H9 (cell line): ENCODE results near the gene CDC37. TPM values are rescaled to one million over a fixed set of nuclear protein-coding genes. Genes with fewer than 3 reads are reported as not detected.

Experiments used
- DNase-seq: peaks from one replicate; pipeline ENCODE4 v3.0.0-alpha.2; 2017
- H2AFZ ChIP-seq: one replicate; pipeline ENCODE4 v1.6.1; 2013; ENCODE audit warnings: mild to moderate bottlenecking, low read length, control low read depth, moderate library complexity
- H2AK5ac ChIP-seq: 2 replicates; pipeline ENCODE4 v1.6.1; 2013; ENCODE audit warnings: low read length, control low read depth, mixed read lengths; ENCODE audit not compliant: insufficient read length
- H2BK120ac ChIP-seq: one replicate; pipeline ENCODE4 v1.6.1; 2013; ENCODE audit warnings: low read depth, mild to moderate bottlenecking, low read length, control low read depth, inconsistent platforms; ENCODE audit not compliant: poor library complexity, severe bottlenecking
- H2BK12ac ChIP-seq: 2 replicates; pipeline ENCODE4 v1.6.1; 2013; ENCODE audit warnings: low read length, control low read depth, mixed read lengths, low read depth; ENCODE audit not compliant: insufficient read length
- H2BK15ac ChIP-seq: 2 replicates; pipeline ENCODE4 v1.6.1; 2013; ENCODE audit warnings: low read depth, low read length, control low read depth
- H2BK20ac ChIP-seq: one replicate; pipeline ENCODE4 v1.6.1; 2013; ENCODE audit warnings: low read depth, mild to moderate bottlenecking, low read length, control low read depth, inconsistent platforms; ENCODE audit not compliant: poor library complexity, severe bottlenecking
- H2BK5ac ChIP-seq: 2 replicates; pipeline ENCODE4 v1.6.1; 2013; ENCODE audit warnings: low read length, control low read depth, mixed read lengths; ENCODE audit not compliant: insufficient read length
- H3K14ac ChIP-seq: 2 replicates; pipeline ENCODE4 v1.6.1; 2013; ENCODE audit warnings: low read length, control low read depth; ENCODE audit not compliant: insufficient read depth
- H3K18ac ChIP-seq: 2 replicates; pipeline ENCODE4 v1.6.1; 2013; ENCODE audit warnings: low read depth, mild to moderate bottlenecking, mixed read lengths, low read length, control low read depth; ENCODE audit not compliant: insufficient read length
- H3K23ac ChIP-seq: 2 replicates; pipeline ENCODE4 v1.6.1; 2013; ENCODE audit warnings: low read length, control low read depth, mixed read lengths, low read depth; ENCODE audit not compliant: insufficient read length
- H3K23me2 ChIP-seq: 2 replicates; pipeline ENCODE4 v1.6.1; 2013; ENCODE audit warnings: low read depth, mild to moderate bottlenecking, mixed read lengths, low read length, control low read depth; ENCODE audit not compliant: insufficient read length, poor library complexity, severe bottlenecking
- H3K27ac ChIP-seq: 2 replicates; pipeline ENCODE4 v1.5.1; 2013; ENCODE audit warnings: low read length, control low read depth, mixed read lengths, low read depth; ENCODE audit not compliant: insufficient read length
- H3K27me3 ChIP-seq: 2 replicates; pipeline ENCODE4 v1.6.1; 2013; ENCODE audit warnings: low read length, control low read depth, inconsistent platforms; ENCODE audit not compliant: insufficient read depth
- H3K4ac ChIP-seq: 2 replicates; pipeline ENCODE4 v1.6.1; 2013; ENCODE audit warnings: low read depth, mild to moderate bottlenecking, control low read depth, inconsistent platforms, low read length, moderate library complexity
- H3K4me1 ChIP-seq: 2 replicates; pipeline ENCODE4 v1.6.1; 2013; ENCODE audit warnings: low read length, control low read depth, inconsistent platforms; ENCODE audit not compliant: insufficient read depth
- H3K4me2 ChIP-seq: 2 replicates; pipeline ENCODE4 v1.6.1; 2013; ENCODE audit warnings: low read length, control low read depth, mixed read lengths; ENCODE audit not compliant: insufficient read length, insufficient read depth
- H3K56ac ChIP-seq: 2 replicates; pipeline ENCODE4 v1.6.1; 2013; ENCODE audit warnings: low read depth, mild to moderate bottlenecking, mixed read lengths, low read length, control low read depth; ENCODE audit not compliant: insufficient read length
- H3K79me1 ChIP-seq: 2 replicates; pipeline ENCODE4 v1.6.1; 2013; ENCODE audit warnings: low read depth, mild to moderate bottlenecking, moderate library complexity, low read length, control low read depth, inconsistent platforms; ENCODE audit not compliant: insufficient read depth, poor library complexity, severe bottlenecking
- H3K79me2 ChIP-seq: 2 replicates; pipeline ENCODE4 v1.6.1; 2013; ENCODE audit warnings: low read length, control low read depth, inconsistent platforms; ENCODE audit not compliant: insufficient read depth
- H3K9ac ChIP-seq: 2 replicates; pipeline ENCODE4 v1.6.1; 2013; ENCODE audit warnings: low read length, control low read depth, mixed read lengths; ENCODE audit not compliant: insufficient read length; ENCODE audit errors: extremely low read depth
- H3K9me3 ChIP-seq: one replicate; pipeline ENCODE4 v1.6.1; 2013; ENCODE audit warnings: low read depth, low read length, inconsistent platforms; ENCODE audit not compliant: control insufficient read depth
- H3T11ph ChIP-seq: one replicate; pipeline ENCODE4 v1.6.1; 2013; ENCODE audit warnings: mild to moderate bottlenecking, low read length, control low read depth, inconsistent platforms
- H4K20me1 ChIP-seq: one replicate; pipeline ENCODE4 v1.6.1; 2013; ENCODE audit not compliant: control insufficient read depth, insufficient read length, insufficient read depth
- H4K5ac ChIP-seq: 2 replicates; pipeline ENCODE4 v1.6.1; 2013; ENCODE audit warnings: low read depth, mild to moderate bottlenecking, mixed read lengths, low read length, control low read depth; ENCODE audit not compliant: insufficient read length
- H4K8ac ChIP-seq: replicated peaks from 2 replicates; pipeline ENCODE4 v1.6.1; 2013; ENCODE audit warnings: low read length, control low read depth, mixed read lengths, low read depth; ENCODE audit not compliant: insufficient read length
- H4K91ac ChIP-seq: 2 replicates; pipeline ENCODE4 v1.6.1; 2013; ENCODE audit warnings: low read depth, mild to moderate bottlenecking, moderate library complexity, mixed read lengths, low read length, control low read depth; ENCODE audit not compliant: insufficient read length
- H3K27ac Mint-ChIP-seq, 3 experiments: 2 replicates in 2 of 3; 3 replicates in 1 of 3; pipeline ENCODE4 v1.8.0; 2020 to 2021; ENCODE audit warnings: mixed read lengths in 3 of 3, mild to moderate bottlenecking in 1 of 3, moderate library complexity in 1 of 3
- H3K27me3 Mint-ChIP-seq: 2 replicates; pipeline ENCODE4 v1.8.0; 2021; ENCODE audit warnings: low read depth, mild to moderate bottlenecking, moderate library complexity, mixed read lengths
- H3K36me3 Mint-ChIP-seq, 3 experiments: 2 replicates in 2 of 3; 3 replicates in 1 of 3; pipeline ENCODE4 v1.8.0; 2020 to 2021; ENCODE audit warnings: low read depth in 3 of 3, mixed read lengths in 3 of 3; ENCODE audit not compliant: insufficient read depth in 1 of 3
- H3K4me1 Mint-ChIP-seq, 2 experiments: 2 replicates each; pipeline ENCODE4 v1.8.0; 2020; ENCODE audit warnings: mixed read lengths in 2 of 2
- H3K4me3 Mint-ChIP-seq, 2 experiments: 2 replicates in 1 of 2; 3 replicates in 1 of 2; pipeline ENCODE4 v1.8.0; 2020 to 2021; ENCODE audit warnings: mild to moderate bottlenecking in 2 of 2, mixed read lengths in 2 of 2, moderate library complexity in 1 of 2
- H3K9me3 Mint-ChIP-seq, 2 experiments: 2 replicates in 1 of 2; 3 replicates in 1 of 2; pipeline ENCODE4 v1.8.0; 2020; ENCODE audit warnings: mild to moderate bottlenecking in 2 of 2, mixed read lengths in 2 of 2, moderate library complexity in 1 of 2
- WGBS: extraction: QIAGEN DNeasy Blood & Tissue Kit; methylation state at CpG from one replicate; pipeline ENCODE4 v1.1.7; 2013; ENCODE audit warnings: missing lambda C conversion rate, low lambda C conversion rate, mixed read lengths; ENCODE audit not compliant: insufficient read length; ENCODE audit errors: extremely low coverage; 5-methylcytosine and 5-hydroxymethylcytosine counted together
- total RNA-seq: library from RNA; stranded (reverse); gene quantifications from 2 replicates; pipeline ENCODE4 v1.2.1, GENCODE V29; 2021
- TF ChIP-seq, protein P1 (sequence below): fragments of 200-600 bp; sonication (generic); conservative IDR thresholded peaks from 3 replicates; pipeline ENCODE4 v1.8.0; 2021; ENCODE audit warnings: antibody characterized with exemption, mild to moderate bottlenecking

Gene CDC37
- total RNA-seq, 1 experiment from 2014 or later: 155 TPM

DNA sequence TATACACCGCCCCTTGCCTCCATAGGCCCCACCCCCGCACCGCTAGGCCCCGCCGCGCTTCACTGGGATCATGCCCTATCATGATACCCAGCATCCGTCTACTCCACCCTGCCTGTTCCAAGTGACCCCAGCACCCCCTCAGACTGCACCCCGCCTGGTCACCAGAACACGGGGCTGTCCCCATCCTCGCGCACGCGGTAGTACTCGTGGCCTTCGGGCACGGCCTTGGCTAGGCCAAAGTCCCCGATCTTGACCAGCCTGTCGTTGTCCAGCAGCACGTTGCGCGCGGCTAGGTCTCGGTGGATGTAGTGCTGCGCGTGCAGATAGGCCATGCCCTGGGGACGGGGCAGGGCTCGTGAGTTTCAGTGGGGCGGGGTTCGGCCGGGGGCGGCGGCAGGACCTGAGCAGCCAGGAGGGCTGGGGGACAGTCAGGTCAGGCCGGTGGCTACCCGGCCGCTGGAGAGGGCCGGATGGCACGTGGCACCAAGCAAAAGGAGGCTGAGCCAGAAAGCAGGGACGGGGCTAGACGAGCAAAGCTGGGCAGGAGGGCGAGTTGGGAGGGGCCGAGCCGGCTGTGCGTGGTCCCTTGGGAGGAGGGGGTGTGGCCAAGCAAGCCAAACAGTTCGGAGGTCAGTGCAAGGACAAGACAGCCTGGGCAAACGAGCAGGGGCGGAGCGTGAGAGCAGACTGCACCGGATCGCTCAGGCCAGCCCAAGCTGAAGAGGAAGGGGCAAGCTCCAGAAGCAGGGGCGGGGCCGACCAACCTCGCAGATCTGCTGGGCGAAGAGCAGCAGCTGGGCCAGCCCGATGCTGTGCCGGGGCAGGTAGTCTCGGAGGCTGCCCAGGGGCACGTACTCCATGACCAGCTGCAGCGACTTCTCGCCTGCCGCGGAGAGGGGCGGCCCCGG, 50.3 kb downstream of the CDC37 start:
- no CpG with 5 or more reads among the region's 63 CpGs for WGBS
- H2BK20ac ChIP-seq: no peak overlapping the region

More for the DNA sequence above, 50.3 kb downstream of the CDC37 start:
- Histone ChIP-seq H3K27me3 (no peaks in the 10 kb centered on the region), H3K4me1 (no peaks in the 10 kb centered on the region), H3K14ac (peak overlapping the region; percentile 75), H3K56ac (no peak overlapping the region), H3K4ac (no peak overlapping the region), H3K18ac (peak overlapping the region; percentile 59), H3T11ph (no peak overlapping the region), H3K23ac (no peak overlapping the region), H3K9me3 (no peaks in the 10 kb centered on the region), H4K8ac (no peak overlapping the region), H2AK5ac (no peak overlapping the region), H2BK12ac (peak overlapping the region; percentile 5), H3K27ac (no peak overlapping the region), H3K4me2 (peak overlapping the region; percentile 73), H4K5ac (no peak overlapping the region), H2AFZ (no peak overlapping the region), H3K23me2 (peaks cover 10% of the 10 kb centered on the region), H2BK15ac (no peak overlapping the region), H3K79me2 (no peaks in the 10 kb centered on the region), H2BK120ac (no peak overlapping the region), H4K91ac (no peak overlapping the region), H3K79me1 (no peaks in the 10 kb centered on the region), H4K20me1 (no peaks in the 10 kb centered on the region), H3K9ac (peak overlapping the region; percentile 21), H2BK5ac (no peak overlapping the region)
- Mint-ChIP-seq H3K4me1 (peaks cover 17 to 18% of the 10 kb centered on the region in 2 experiments), H3K4me3 (peak overlapping the region; percentile 68 to 87), H3K27ac (peak overlapping the region; percentile 78 to 97 (median 91); a peak in 5 of 7 replicates), H3K9me3 (no peaks in the 10 kb centered on the region), H3K27me3 (no peaks in the 10 kb centered on the region; the same call in 1 of the 2 replicates), H3K36me3 (peaks cover 5 to 31% (median 17%) of the 10 kb centered on the region in 3 experiments; a peak in 6 of 7 replicates)
- peak; percentile 98 for DNase-seq
- TF ChIP-seq, protein P1, sequence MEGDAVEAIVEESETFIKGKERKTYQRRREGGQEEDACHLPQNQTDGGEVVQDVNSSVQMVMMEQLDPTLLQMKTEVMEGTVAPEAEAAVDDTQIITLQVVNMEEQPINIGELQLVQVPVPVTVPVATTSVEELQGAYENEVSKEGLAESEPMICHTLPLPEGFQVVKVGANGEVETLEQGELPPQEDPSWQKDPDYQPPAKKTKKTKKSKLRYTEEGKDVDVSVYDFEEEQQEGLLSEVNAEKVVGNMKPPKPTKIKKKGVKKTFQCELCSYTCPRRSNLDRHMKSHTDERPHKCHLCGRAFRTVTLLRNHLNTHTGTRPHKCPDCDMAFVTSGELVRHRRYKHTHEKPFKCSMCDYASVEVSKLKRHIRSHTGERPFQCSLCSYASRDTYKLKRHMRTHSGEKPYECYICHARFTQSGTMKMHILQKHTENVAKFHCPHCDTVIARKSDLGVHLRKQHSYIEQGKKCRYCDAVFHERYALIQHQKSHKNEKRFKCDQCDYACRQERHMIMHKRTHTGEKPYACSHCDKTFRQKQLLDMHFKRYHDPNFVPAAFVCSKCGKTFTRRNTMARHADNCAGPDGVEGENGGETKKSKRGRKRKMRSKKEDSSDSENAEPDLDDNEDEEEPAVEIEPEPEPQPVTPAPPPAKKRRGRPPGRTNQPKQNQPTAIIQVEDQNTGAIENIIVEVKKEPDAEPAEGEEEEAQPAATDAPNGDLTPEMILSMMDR: no peak
